SK-N-SH treated with all-trans-retinoic acid at 6 μM for 48 hours (cell line): Measurements from ENCODE around the gene LDB2.

ENCODE experiments used
- ATAC-seq: fragments of 200-7000 bp; cut with Tn5 transposase; 3 replicates; pipeline ENCODE4 v1.9.1; 2020; ENCODE audit warnings: mild to moderate bottlenecking, moderate library complexity
- ARNTL ChIP-seq: fragments of 450-650 bp; formaldehyde crosslinking; IDR thresholded peaks from 2 replicates; pipeline ENCODE4 v1.5.0; 2020; ENCODE audit warnings: low read depth, mild to moderate bottlenecking, moderate library complexity, borderline replicate concordance
- BACH2 ChIP-seq: fragments of 250-450 bp; sonication (Bioruptor Pico); IDR thresholded peaks from 2 replicates; pipeline ENCODE4 v1.9.0; 2021; ENCODE audit warnings: mild to moderate bottlenecking, borderline replicate concordance
- CSDC2 ChIP-seq: fragments of 250-450 bp; sonication (Bioruptor Pico); IDR thresholded peaks from 2 replicates; pipeline ENCODE4 v1.5.0; 2020; ENCODE audit warnings: mild to moderate bottlenecking, moderate library complexity
- CSRNP3 ChIP-seq: fragments of 250-450 bp; sonication (Bioruptor Pico); IDR thresholded peaks from 2 replicates; pipeline ENCODE4 v1.5.1; 2021; ENCODE audit warnings: mild to moderate bottlenecking, moderate library complexity
- GLIS3 ChIP-seq: fragments of 250-450 bp; sonication (Bioruptor Pico); IDR thresholded peaks from 2 replicates; pipeline ENCODE4 v1.5.0; 2020; ENCODE audit warnings: mild to moderate bottlenecking, moderate library complexity
- ISL1 ChIP-seq: fragments of 250-450 bp; sonication (Bioruptor Pico); IDR thresholded peaks from 2 replicates; pipeline ENCODE4 v2.1.2; 2022; ENCODE audit warnings: mild to moderate bottlenecking, moderate library complexity
- OSR1 ChIP-seq: fragments of 250-450 bp; sonication (Bioruptor Pico); IDR thresholded peaks from 2 replicates; pipeline ENCODE4 v1.8.0; 2022; ENCODE audit warnings: moderate library complexity, mild to moderate bottlenecking, inconsistent platforms
- PATZ1 ChIP-seq: fragments of 250-450 bp; sonication (Bioruptor Pico); IDR thresholded peaks from 2 replicates; pipeline ENCODE4 v1.8.0; 2020; ENCODE audit warnings: mild to moderate bottlenecking, moderate library complexity, borderline replicate concordance
- POU6F1 ChIP-seq: fragments of 250-450 bp; sonication (Bioruptor Pico); IDR thresholded peaks from 2 replicates; pipeline ENCODE4 v1.8.0; 2021; ENCODE audit warnings: low read depth, mild to moderate bottlenecking, moderate library complexity, borderline replicate concordance
- PPARA ChIP-seq: fragments of 250-450 bp; sonication (Bioruptor Pico); IDR thresholded peaks from 2 replicates; pipeline ENCODE4 v1.5.0; 2020; ENCODE audit warnings: mild to moderate bottlenecking, borderline replicate concordance
- RARB ChIP-seq: fragments of 250-450 bp; sonication (Bioruptor Pico); IDR thresholded peaks from 2 replicates; pipeline ENCODE4 v1.8.0; 2021; ENCODE audit warnings: mild to moderate bottlenecking, moderate library complexity
- SNAI2 ChIP-seq: fragments of 250-450 bp; sonication (Bioruptor Pico); IDR thresholded peaks from 2 replicates; pipeline ENCODE4 v1.5.0; 2020; ENCODE audit warnings: mild to moderate bottlenecking, moderate library complexity
- TCF4 ChIP-seq: fragments of 250-450 bp; sonication (Bioruptor Pico); IDR thresholded peaks from 2 replicates; pipeline ENCODE4 v1.8.0; 2021; ENCODE audit warnings: mild to moderate bottlenecking, moderate library complexity, borderline replicate concordance
- TOX ChIP-seq: fragments of 250-450 bp; sonication (Bioruptor Pico); IDR thresholded peaks from 2 replicates; pipeline ENCODE4 v1.8.0; 2021; ENCODE audit warnings: mild to moderate bottlenecking, moderate library complexity, borderline replicate concordance
- TSHZ2 ChIP-seq: fragments of 250-450 bp; sonication (Bioruptor Pico); IDR thresholded peaks from 2 replicates; pipeline ENCODE4 v1.5.0; 2020; ENCODE audit warnings: mild to moderate bottlenecking, moderate library complexity
- ZFP3 ChIP-seq: fragments of 250-450 bp; sonication (Bioruptor Pico); IDR thresholded peaks from 2 replicates; pipeline ENCODE4 v1.5.0; 2020; ENCODE audit warnings: mild to moderate bottlenecking, moderate library complexity
- ZFP30 ChIP-seq: fragments of 450-650 bp; formaldehyde crosslinking; IDR thresholded peaks from 2 replicates; pipeline ENCODE4 v1.5.0; 2022; ENCODE audit warnings: mild to moderate bottlenecking, moderate library complexity
- ZNF565 ChIP-seq: fragments of 450-650 bp; formaldehyde crosslinking; conservative IDR thresholded peaks from 2 replicates; pipeline ENCODE4 v1.5.0; 2020; ENCODE audit warnings: low read depth, mild to moderate bottlenecking, moderate library complexity
- ZNF70 ChIP-seq: fragments of 450-650 bp; formaldehyde crosslinking; IDR thresholded peaks from 2 replicates; pipeline ENCODE4 v1.5.0; 2020; ENCODE audit warnings: mild to moderate bottlenecking, moderate library complexity

LDB2 gene

GRCh38 chr4:16779028-16779675, 119.3 kb downstream of the LDB2 start:
- no peak for ATAC-seq
- TF ChIP-seq PATZ1 (CRISPR knock-in tag), result no peak
- TF ChIP-seq CSDC2 (CRISPR knock-in tag), result no peak
- TF ChIP-seq ISL1, result no peak
- TF ChIP-seq TCF4 (CRISPR knock-in tag), result no peak
- TF ChIP-seq ARNTL (CRISPR knock-in tag), result no peak
- TF ChIP-seq ZNF565 (CRISPR knock-in tag), result no peak
- TF ChIP-seq RARB (CRISPR knock-in tag), result no peak
- TF ChIP-seq GLIS3, result no peak
- TF ChIP-seq PPARA (CRISPR knock-in tag), result no peak
- no peak for TF ChIP-seq CSRNP3
- TF ChIP-seq SNAI2 (CRISPR knock-in tag), result no peak

- TF ChIP-seq ZFP3 (CRISPR knock-in tag), result no peak
- no peak for TF ChIP-seq TSHZ2
- TF ChIP-seq ARNTL (CRISPR knock-in tag), result no peak
- no peak for TF ChIP-seq OSR1 (CRISPR knock-in tag)
- TF ChIP-seq TCF4 (CRISPR knock-in tag), result no peak
- TF ChIP-seq POU6F1, result no peak
- TF ChIP-seq ZFP30, result no peak
- no peak for TF ChIP-seq GLIS3
- no peak for TF ChIP-seq RARB (CRISPR knock-in tag)
- TF ChIP-seq ZNF70 (CRISPR knock-in tag), result no peak
- no peak for TF ChIP-seq TOX
- TF ChIP-seq BACH2 (CRISPR knock-in tag), result no peak
- TF ChIP-seq SNAI2 (CRISPR knock-in tag), result no peak
- TF ChIP-seq CSDC2 (CRISPR knock-in tag), result no peak
- TF ChIP-seq CSRNP3, result no peak
- TF ChIP-seq PATZ1 (CRISPR knock-in tag), result no peak
- no peak for TF ChIP-seq ZNF565 (CRISPR knock-in tag)
- TF ChIP-seq ISL1, result no peak
- ATAC-seq, result no peak
These were observed 120.7 kb downstream of the LDB2 start for GRCh38 chr4:16777726-16778125.
